Cardiac septum (tissue), 1 donor: ENCODE measurements around the gene EOLA1. TPM values are rescaled to one million over a fixed set of nuclear protein-coding genes. Genes with fewer than 3 reads are reported as not detected.
"Not testable (repeated sequence)": the region's sequence is repeated elsewhere in the genome, so short reads cannot be mapped to it uniquely, and the experiment has no call there.

Source experiments
- DNase-seq: peaks from one replicate; pipeline ENCODE4 v3.0.0-alpha.2; 2020; ENCODE audit warnings: low spot score
- intact Hi-C: fragments of 100-400 bp; cut with DNase I; formaldehyde crosslinking; loops from one replicate; pipeline ENCODE4 v1.14.0; 2022
- long read RNA-seq: library from polyadenylated mRNA; unstranded; transcript quantifications from one replicate; pipeline ENCODE4 v2.0.0, GENCODE V29; 2021
- total RNA-seq: library from RNA; stranded (reverse); fragmentation: NEBNext Ultra II Directional; extraction: Animal tissue kit (Norgen Biotek cat#: 25700); gene quantifications from one replicate; pipeline ENCODE4 v1.2.1, GENCODE V29; 2021
- donor health status: DM: no; HTN: no; CAD: no.

EOLA1 gene
- total RNA-seq, result 27.4 TPM
- long read RNA-seq, transcript CXorf40A-204 (5 exons, 1,403 nt), result major isoform, 9 of 28 reads
- long read RNA-seq, partial matches to known transcripts, result 1 of 28 reads
- long read RNA-seq, other reads (novel, unspliced or antisense), result 8 of 28 reads

DNA sequence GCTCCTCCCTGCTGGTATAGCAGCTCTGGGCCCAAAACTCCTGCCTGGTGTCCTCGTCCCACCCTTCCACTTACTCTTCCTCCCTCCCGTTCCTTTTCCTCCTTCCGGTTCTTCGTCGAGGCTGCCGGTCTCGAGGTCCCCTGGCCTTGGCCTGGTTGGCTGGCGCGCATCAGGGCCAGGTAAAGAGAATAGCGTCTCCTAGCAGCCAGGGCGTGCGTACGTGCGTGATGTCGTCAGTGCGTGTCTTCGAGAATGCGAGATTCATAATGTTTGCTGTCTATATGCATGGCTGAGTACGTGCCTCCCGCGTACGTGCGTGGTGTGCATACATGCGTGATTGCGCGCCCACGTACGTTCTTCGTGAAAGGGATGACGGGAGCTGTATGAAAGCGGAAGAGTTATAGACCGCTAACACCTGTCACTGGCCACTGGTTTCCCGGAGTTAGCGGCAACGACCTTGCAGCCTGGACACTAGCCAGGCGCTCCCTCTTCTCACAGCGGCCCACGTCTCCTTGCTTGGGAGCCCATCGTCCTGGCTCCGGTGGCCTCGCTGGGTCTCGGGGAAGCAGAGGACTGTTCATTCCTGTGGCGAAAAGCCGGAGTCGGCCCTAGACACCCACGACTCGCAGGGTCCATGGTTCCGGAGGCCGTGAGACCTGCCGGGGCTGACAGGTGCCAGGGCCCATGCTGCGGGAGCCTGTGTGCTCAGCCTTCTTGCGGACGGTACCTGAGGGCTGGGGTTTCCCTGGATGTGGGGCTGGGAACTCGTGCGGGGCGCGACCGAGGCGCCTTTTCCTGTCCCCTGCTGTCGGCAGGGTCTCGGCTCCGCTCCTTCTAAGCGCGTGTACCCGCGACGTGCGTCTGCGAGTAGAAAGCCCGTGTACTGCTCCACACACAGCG, at the start of gene EOLA1:
EOLA1 (plus strand) TSS at position 392 of the 900 bp plus-strand sequence. CDS start 4,619 bp downstream, outside the sequence.
- peak; percentile 93 for DNase-seq
- intact Hi-C loops, result loop anchor here (2.0 kb wide), 1 partner anchor 90 kb away; the partner anchor contains the start of gene TMEM185A

DNA sequence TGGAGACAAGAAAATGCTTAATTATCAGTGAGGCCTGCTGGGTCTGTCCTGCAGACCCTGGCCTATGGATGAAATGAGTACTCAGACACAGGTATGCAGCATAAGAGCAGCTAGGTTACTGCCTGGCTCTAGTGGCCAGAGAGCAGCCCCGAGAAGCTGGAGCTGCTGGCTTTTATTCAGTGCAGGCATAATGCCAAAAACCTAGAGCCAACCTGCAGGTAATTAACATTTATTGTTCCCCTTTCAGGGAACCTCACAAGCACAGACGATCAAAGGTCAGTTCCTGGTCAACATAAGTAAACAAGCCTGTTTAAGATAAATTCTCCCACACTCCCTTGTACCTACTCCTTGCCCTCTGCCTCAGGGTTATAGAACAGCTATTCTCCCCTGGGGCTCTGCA, 49.0 kb upstream of the EOLA1 start:
- no peak for DNase-seq
- intact Hi-C loops, result no loop called here

DNA sequence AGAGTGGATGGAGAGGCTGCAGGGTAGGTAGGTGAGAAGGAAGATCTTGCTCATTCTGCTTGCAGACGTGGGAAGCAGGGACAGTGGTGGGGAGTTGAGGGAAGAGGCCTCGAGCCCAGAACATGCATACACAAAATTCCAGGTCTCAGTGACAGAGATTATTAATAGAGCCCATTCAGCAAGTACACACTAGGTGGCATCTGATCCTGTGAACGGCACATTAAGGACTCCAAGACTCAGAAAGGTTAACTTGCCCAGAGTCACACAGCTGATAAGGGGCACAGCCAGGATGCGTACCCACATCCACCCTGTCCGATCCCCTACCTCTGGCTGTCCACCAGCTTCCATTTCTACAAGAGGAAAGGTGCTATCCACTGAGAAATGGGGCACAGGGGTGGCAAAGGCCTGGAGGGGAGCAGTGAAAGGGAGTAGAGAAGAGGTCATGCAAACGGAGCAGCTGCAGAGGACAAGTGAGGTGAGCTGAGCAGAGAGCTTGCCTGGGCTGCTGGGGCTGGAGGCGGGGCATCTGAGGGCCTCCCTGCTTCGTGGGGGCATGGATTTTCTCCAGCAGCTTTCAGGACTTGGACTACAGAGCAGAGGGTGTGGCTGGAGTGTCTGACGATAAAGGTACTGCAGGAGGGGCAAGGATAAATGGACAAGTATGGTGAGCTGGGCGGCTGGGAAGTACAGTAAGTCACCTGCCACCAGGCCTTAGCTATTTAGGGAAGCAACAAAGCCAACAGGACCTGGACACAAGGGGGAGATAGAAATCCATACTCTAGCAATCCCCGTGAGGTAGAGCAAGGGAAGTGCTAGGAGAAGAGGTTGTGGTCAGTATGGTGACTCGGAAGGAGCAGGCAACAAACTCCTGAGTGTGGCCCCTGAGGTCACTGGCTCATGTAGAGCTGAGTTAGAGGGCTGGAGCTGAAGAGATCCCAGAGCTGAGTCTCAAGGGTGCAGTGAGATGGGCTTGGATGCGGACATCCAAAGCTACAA, 46.9 kb upstream of the EOLA1 start:
- intact Hi-C loops, result no loop called here
- DNase-seq, result no peak

DNA sequence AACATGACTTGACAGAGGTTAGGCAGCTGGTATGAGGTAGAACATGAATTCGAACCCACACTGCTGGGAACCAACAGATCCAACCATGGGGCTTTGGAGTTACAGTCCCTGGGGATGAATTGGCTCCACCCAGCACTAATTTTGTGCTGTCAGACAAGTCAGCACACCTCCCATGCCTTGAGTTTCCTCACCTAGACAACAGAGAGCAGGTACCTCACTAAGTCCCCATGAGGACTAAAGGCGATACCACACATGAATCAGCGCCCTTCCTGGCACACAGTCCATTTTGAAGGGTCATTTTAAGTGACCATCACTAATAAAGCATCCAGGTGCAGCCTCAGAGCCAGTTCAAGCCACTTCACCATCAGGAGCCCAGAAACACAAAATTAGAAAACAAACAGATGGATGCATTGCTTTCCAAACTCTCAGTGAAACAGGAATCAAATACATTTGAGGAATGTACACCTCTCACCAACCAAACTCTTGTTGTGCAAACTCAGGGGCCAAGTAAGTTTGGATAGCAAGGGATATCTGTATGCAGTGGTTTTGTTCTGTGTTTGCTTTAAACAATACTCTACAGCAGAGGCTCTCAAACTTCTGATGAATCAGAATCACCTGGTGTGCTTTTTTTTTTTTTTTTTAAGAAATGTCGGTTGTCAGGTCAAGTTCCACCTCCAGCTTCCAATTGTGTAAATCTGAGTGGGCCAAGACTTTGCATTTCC, 45.8 kb upstream of the EOLA1 start:
- DNase-seq, result no peak
- intact Hi-C loops, result no loop called here

DNA sequence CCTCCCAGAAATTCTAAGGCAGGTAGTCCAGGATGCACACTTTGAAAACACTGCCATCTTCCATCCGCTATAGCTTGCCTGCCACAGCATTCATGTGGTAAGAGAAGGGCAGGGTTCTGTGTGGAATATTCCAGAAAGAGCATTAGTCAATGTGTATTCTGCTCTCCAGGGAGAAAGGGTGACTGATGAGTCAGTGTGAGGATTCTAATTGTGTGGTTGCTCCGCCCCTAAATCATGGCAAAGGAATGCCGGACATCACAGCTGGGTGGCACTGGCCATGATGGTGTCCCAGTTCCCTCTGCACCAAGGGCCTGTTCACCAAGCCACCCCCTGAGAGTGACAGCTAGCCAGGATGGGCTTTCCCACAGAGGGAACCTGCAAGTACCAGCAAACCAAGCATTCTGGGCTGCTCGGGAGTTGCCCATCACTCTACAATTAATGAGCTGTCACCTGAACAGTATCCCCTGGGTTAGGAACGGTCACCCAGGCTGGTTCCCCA, 45.2 kb upstream of the EOLA1 start:
- no peak for DNase-seq
- intact Hi-C loops, result no loop called here

DNA sequence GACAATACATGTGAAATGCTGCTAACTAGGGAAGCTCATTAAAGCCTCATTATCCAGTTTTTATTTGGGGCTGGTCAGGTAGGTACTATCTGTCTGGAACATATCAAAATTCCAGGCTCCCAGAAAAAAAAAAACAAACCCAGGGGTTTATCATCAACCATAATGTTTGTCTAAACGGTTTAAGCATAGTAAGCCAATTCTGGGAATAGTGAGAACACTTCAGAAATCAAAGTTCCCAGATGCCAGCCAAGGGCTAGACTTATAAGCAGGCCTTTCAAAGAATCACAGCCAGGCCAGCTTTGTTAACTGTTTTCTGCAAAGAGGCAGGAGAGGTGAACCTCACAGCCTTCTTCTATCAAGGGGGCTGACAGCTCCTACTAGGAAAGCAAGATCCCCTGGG, 43.8 kb upstream of the EOLA1 start:
- intact Hi-C loops, result no loop called here
- no peak for DNase-seq

DNA sequence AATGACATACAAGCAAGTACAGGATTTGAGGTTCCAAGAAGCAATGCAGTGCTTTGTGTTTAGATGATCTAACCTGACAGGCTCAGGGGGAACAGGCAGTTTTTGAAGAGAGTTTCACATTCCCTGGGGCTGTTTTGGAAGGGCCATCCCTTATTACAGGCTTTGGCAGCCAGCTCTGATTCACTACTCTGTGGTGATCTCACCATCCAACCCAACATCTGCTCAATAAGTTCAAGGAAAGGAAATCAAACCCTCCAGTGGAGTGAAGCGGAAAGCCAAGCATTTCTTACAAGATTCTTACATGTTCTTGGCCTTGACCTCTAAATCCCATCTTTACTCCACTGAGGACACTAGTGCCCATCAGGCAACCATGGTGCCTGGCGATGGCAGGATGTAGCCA, 43.2 kb upstream of the EOLA1 start:
- intact Hi-C loops, result no loop called here
- no peak for DNase-seq

DNA sequence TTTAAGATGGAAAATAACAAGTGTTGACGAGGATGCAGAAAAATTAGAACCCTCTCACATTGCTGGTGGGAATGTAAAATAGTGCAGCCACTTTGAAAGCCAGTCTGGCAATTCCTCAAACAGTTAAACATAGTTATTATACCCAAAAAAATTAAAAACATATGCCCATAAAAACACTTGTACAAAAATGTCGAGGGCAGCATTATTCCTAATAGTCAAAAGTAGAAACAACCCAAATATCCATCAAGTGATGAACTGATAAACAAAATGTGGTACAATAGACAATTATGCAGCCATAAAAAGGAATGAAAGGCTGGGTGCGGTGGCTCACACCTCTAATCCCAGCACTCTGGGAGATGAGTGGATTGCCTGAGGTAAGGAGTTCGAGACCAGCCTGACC, 42.0 kb upstream of the EOLA1 start:
- no peak for DNase-seq
- intact Hi-C loops, result no loop called here

DNA sequence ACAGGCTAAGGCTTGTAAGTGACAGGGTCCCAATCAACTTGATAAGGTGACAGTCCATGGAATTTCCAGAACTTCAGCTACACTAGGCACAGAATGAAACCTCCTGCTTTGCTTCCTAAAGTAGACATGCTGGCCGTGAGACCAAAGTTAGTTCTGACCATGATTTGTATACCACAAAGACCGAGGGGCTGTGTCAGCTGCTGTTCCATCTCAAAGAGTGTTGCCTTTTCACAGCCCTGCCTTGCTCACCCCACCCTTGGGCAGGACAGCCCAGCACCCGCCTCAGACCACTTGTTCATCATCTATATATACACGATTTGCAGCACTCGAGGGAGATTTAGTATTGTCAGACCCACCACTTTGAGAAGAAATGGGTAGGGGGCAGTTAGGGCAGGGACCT, 41.0 kb upstream of the EOLA1 start:
- intact Hi-C loops, result no loop called here
- no peak for DNase-seq

DNA sequence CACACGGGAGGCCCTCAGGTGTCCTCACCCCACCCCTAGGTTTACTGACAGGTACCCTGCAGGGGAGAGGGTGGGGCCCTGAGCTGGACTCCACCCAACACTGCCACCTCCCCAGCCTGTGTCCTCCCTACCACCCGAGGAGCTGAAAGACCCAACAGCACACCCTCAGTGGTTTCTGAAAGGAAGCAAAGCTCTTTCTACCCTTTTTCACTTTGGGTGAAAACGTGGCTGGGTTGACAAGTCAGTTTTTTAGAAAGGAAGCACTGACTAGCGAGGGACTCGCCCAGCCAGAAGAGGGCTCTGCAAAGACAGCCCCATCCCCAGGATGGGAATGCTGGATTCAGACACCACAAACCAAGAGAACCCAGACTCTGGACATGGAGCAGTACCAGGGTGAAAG, 37.9 kb upstream of the EOLA1 start:
- intact Hi-C loops, DNase-seq: not testable (repeated sequence)

DNA sequence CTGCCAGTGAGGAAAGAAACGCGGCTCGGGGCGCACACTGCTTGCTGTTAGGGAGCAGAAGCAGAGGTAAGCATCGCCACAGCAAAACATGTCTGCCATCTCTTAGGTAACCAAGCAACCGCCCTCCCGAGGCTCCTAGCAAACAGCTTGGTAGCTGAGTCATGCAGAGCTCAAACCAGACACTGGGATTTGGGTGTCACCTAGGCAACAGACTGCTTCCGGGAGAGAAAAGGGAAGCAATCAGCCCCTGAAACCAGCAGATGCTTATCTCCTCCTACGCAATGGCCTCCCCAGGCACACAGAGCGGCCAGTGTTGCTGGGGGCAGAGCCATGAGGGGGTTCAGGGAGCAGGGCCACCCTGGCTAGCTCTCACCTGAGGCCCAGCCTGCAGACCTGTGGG, 37.4 kb upstream of the EOLA1 start:
- DNase-seq, intact Hi-C loops: not testable (repeated sequence)

DNA sequence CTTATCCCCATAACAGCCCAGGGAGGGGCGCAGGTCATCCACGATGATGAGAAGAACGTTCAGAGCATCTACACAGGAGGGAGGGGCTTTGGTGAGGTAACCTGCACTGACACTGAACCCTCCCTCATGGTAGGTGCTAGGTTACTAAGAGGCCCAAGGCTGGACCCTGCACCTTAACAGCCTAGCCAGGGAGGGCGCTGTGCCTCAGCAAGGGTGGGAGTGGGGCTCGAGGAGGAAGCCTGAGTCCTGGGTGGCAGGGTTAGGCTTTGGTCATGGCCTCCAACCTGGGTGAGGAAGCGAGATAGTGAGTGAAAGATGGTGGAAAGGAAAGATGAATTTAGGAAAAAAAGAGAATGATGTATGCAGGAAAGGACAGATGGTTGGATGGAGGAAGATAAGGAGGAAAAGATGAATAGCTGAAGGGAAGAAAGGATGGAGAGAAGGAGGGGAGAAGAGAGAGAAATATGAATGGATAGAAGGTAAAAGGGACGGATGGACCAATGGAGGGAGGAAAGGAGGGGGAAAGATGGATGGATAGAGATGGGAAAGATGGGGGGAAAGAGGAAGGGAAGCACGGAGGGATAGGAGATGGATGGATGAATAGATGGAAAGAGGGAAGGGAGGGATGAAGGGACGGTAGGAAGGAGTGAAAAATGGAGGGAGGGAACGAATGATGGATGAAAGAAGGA, 36.4 kb upstream of the EOLA1 start:
- intact Hi-C loops, result no loop called here

DNA sequence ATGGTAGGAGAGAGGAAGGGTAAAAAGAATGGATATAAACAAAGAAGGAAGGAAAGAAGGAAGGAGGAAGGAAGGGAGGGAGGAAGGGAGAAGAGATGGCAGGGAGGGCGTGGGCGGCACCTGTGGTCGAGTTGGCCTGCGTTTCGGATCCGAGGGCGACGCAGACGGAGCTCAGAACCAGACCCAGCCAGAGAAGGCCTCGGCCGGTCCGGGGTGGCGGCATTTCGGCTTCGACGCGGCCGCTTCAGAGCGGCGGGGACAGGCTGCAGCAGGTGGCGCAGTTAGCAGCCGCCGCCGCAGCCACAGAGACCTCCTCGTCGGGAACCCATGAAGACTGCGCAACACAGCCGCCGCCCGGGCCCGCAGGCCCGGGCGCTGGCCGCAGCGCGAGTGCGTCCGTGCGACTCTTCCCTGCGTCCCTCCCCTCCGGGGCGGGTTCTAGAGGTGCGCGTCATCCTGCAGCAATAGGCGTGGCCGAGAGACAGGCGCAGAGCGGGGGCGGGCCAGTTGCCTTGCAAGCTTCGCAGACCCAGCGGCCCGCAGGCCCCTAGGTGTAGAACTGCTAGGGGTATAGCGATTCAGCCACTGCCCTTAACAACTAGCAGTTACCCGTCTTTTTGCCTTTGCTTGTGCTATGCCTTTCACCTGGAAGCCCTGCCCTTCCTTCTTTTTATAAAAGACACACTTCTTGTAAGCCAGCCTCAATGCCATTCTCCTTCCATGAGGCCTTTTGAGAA, 35.7 kb upstream of the EOLA1 start, which contains the start of gene IDS:
IDS (minus strand) TSS at position 392 of the 737 bp plus-strand sequence; CDS start at position 223, 169 bp downstream.
- DNase-seq, result peak; percentile 96

More for the DNA sequence above, 36.4 kb upstream of the EOLA1 start:
- no peak for DNase-seq

DNA sequence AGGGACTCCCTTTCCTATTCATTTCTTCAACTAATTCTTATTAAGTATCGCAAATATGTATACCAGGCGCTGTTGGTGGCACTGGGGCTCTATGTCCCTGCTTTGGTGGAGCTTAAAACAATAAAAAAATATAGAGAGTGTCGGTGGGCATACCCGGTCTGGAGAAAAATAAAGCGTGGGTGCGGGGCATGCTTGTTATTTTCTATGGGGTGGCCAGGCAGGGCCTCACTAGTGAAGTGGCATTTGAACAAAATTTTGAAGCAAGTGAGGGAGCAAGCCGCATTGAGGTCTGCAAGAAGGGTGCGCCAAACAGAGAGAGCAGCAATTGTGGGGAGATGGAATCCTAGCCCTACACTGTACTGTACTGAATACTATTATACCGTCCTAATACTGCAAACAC, 35.1 kb upstream of the EOLA1 start:
- intact Hi-C loops, result no loop called here

More for the DNA sequence above, 35.7 kb upstream of the EOLA1 start, which contains the start of gene IDS:
- intact Hi-C loops, result no loop called here

DNA sequence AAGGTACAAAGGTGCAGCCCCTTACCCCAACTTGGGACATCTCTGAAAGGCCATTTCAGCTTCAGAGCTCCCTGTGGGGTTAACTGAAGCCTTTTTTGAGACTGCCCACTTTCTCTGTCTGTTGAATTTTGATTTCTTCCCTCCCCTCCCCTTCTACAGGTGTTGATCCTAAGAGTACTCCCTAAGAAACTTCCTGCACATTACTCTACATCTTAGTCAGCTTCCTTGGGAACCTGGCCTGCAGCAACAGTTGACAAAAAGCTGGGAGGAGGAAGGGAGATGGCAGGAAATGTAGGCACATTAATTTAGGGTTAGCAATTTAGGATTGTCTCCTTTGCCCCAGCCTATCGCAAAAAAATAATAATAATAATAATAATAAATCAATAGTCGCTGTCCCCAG, 34.5 kb upstream of the EOLA1 start:
- DNase-seq, result no peak
- intact Hi-C loops, result no loop called here

More for the DNA sequence above, 35.1 kb upstream of the EOLA1 start:
- DNase-seq, result no peak

DNA sequence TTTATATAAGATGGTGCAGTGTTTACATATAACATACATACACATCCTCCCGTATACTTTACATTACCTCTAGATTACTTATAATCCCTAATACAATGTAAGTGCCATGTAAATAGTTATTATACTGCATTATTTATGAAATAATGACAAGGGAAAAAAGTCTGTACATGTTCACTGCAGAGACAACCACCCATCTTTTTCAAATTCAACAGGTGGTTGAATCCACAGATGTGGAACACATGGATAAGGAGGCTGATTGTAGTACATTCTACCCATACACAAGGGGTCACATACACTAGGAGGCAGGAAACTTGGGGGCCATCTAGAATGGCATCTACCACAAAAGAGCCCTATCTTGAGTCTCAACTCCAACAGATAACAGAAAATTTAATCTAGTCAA, 32.3 kb upstream of the EOLA1 start:
- intact Hi-C loops, result no loop called here
- no peak for DNase-seq

DNA sequence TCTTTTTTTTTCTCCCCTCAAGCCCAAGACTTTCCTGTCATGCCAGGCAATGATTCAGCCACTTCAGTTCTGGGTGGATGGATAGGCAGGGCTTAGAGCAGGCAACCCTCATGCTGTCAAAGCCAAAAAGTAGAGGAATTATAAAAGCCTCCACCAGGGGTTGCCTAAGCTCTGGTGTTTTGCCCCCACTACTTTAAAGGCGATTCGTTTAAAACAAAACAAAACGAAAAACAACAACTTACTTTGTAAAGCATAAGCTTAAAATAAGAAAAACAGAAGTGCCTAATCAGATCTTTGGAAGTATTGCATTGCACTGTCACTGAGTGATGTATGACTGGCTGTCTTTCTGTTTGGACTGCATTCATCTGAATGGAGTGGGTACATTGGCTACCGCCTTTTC, 30.4 kb upstream of the EOLA1 start:
- intact Hi-C loops, result no loop called here
- no peak for DNase-seq

DNA sequence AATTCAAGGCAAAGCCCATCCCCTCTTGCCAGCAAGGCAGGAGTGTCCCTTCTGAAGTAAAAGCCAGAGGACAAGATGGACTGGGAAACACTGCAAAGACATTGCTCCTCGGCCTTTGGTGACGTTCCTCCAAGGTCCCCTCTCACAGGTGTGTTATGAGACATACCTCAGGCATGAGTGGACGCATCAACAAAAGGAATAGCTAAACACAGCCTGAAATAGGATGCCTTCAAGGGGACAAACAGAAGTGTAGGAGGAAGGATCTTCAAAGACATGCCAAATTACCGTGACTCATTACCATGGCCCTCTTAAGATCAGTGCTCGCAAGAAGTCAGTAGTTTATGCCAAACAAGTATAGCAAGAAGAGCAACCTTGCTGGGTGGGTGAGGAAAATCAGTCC, 29.7 kb upstream of the EOLA1 start:
- DNase-seq, result no peak
- intact Hi-C loops, result no loop called here
